ENCODE measurements around the gene LSAMP.
A peak's percentile ranks its signal among the peaks of the same experiment; 100 is the strongest.
"Not testable (repeated sequence)": the region's sequence is repeated elsewhere in the genome, so short reads cannot be mapped to it uniquely, and the experiment has no call there.

LSAMP gene

GRCh38 chr3:116087426-116087825 lies 357.9 kb downstream of the LSAMP start:
- DNase-seq, result no peak

GRCh38 chr3:116084999-116085791 lies 360.1 kb downstream of the LSAMP start:
- no peak for DNase-seq

DNA sequence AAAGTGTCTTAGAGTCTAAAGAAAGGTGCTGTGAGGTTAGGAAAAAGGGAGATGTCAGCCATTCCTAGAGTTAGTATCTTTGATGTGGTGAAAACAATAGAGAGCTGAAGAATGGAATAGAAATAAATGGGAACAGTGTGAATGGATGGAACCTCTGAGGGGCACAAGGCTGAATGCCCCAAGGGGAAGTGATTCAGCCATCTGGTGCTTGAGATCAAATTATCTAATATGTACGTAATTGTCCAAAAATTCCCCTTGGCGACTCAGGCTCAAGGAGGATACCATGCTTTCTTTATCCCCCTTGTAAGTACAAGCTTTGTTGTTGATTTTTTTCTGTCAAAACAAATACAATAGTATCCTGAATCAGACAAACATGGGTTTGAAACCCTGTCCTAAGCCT lies 361.6 kb downstream of the LSAMP start:
- DNase-seq, result no peak

DNA sequence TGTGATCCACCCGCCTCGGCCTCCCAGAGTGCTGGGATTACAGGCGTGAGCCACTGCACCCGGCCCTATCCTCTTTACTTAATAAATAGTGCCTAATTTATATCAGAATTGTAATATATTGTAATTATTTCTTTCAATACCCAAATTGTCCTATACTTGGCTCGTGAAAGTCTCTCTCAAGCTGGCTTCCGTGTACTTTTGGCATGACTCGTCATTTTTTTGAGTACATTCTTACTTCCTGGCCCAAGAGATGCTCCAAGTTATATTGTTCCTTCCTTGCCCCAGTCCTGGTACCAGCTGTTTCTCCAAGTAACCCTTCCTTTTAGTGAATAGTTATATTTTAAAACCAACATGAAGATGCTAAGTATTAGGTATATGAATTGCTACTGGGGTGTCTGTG lies 366.7 kb downstream of the LSAMP start:
- DNase-seq, result no peak

DNA sequence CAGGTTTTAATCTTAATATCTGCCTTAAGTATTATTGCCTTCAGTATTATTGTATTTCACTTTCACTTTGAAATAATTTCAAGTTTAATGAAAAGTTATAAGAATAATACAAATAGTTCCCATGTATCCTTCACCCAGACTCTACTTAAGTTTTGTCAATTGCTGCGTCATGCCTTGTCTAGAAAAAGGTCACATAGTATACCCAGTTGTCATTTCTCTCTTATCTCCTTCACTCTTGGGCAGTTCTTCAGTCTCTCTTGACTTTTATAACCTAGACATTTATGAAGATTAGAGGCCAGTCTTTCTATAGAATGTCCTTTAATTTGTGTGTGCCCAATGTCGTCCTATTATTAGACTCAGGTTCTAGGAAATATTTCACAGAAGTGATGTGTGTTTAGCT lies 367.7 kb downstream of the LSAMP start:
- no peak for DNase-seq

DNA sequence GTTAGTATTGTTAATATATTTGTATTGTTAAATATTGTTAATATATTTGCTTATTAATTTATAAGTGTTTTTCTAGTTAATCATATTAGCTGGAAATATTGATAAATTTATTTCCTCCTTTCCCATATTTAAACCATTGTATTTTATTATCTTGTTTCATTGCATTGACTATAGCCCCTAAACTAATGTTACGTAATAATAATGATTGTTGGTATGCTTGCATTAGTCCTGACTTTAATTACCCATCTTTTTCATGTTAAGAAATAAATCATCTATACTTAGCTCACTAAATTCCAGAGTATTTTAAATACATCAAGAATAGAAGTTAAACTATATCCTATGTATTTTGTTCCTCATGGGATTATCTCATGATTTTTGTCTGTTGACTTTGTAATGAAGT lies 368.2 kb downstream of the LSAMP start:
- DNase-seq, result no peak

DNA sequence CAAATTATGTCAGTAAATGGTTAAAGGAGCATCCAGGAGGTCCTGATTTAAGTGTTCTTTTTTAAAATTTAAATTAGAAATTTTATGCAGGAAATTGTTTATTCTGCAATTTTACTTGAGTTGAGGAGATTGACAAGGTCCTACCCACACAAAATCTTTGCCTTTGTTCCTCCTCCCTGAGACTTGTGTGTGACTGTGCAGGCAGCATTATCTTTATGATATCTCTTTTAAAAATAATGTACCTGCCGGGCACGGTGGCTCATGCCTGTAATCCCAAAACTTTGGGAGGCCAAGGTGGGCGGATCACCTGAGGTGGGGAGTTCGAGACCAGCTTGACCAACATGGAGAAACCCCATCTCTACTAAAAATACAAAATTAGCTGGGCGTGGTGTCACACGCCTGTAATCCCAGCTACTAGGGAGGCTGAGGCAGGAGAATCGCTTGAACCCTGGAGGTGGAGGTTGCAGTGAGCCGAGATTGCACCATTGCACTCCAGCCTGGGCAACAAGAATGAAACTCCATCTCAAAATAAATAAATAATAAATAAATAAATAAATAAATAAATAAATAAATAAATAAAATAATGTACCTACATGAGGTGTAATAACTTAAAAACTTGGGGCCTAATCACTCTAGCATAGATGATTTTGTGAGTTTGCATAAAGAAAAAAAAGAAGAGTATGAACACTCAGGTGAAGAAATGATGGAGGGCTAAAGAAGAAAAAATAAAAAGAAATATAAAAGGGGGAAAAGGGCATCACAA lies 374.6 kb downstream of the LSAMP start:
- DNase-seq, result not testable (repeated sequence)

GRCh38 chr3:116070061-116070460 lies 375.2 kb downstream of the LSAMP start:
- no peak for DNase-seq

GRCh38 chr3:116069024-116069423 lies 376.3 kb downstream of the LSAMP start:
- no peak for DNase-seq

- peak; percentile 98 for DNase-seq
Observed at GRCh38 chr3:116067326-116067725, 378.0 kb downstream of the LSAMP start.

- DNase-seq, result no peak
Observed at GRCh38 chr3:116065501-116065900, 379.8 kb downstream of the LSAMP start.

DNA sequence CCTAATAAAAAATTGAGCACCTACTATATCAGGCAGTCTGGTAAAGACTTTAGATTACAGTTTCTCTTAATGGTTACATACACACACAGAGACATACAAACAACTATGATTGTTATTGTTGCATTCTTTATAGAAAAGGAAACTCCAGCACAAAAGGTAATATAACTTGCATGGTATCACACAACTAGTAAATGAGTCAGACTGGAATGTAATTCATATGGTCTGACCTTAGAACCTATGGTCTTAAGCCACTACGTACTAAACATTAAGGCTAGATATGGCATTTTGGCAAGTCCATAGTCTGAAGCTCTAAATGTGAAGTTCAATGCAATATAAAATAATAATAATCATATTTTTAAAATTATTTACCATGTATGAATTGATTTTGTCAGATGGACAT lies 380.6 kb downstream of the LSAMP start:
- DNase-seq, result no peak

DNA sequence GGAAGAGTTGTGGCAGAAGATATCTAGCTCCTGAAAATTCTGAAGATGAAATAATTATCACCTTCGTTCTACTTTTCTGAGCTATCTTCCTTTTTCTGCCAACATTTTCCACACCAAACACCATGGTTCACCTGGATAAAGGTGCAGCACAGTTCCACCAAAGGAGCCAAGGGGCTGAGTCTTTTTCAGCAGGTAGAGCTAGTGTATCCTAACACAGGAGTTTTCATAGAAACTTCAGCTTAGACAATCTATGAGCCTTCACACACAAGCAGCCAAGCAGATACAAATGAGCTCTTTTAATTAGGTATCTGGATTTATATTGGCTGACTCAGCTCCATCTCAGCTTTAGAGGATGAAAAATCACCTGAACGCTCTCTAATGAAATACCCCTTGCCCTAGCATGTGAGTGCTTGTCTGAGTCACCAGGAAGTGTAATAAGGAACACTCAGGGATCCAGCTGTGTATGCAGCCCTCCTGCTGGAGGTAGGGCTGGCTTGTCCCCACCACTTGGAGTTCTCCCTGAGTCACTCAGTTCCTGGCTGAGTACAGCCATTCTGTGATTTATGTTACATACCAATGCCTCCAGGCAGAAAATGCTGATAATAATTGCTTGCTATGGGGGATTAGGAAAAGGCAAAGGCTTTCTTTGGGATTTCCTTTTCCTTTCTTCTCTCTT lies 385.7 kb downstream of the LSAMP start:
- peak; percentile 85 for DNase-seq

DNA sequence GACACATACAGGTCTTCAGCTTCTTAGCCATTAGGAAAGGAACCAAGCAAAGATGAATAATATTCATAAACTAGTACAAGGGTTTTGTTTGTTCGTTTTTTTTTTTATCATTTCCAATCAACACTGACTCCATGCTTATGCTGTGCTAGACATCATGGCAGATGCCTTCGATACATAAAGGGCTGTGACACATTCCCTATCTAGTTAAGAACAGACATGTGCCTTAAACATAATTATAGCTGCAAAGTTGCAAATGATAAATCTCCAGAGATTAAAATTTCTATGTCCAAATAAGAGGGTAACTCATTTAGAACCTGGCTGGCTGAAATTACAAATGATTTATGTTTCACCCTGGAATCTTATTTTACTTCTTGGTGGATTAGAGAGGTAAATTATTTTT lies 386.4 kb downstream of the LSAMP start:
- DNase-seq, result no peak

DNA sequence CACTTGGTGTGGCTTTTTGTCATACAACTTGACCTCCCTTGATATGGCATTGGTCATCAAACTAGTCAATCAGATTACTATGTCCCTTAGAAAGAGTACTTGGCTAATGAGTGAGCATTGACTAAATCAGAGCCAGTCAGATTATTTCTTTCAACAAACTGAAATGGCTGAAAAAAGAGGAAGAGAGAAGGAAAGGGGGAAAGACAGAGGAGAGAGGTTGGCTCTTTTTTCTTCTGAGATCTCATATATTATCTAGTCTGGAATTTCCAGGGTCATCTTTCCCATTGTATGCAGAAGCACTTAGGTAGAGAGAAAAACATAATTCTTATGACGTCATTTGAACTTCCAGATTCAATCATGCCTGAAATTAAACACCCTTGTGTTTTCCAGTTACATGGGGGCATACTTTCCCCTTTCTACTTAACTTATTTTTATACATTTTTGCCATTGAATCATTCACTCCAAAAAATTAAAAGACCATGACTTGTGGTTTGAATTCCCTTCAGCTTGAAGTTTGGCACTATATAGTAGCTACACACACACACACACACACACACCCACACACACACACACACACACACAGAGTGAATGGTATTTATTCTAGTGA lies 387.8 kb downstream of the LSAMP start:
- DNase-seq, result no peak

DNA sequence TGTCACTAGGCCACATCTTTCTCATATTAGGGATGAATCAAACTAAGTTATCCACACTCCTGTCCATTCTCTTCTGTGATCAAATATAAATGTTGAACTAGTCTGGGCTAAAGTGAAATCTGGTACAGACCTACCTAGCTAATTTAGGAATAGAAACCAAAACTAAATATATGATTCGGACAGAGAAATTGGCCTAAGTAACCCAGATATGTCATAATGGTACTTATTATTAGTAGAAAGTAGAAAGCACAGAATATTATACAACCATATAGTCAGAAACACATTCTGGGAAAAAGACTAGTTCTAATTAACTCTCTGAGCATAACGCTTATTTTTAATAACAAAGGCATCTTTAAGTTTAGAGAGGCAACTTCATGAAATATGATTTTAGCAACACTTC lies 389.0 kb downstream of the LSAMP start:
- DNase-seq, result no peak

DNA sequence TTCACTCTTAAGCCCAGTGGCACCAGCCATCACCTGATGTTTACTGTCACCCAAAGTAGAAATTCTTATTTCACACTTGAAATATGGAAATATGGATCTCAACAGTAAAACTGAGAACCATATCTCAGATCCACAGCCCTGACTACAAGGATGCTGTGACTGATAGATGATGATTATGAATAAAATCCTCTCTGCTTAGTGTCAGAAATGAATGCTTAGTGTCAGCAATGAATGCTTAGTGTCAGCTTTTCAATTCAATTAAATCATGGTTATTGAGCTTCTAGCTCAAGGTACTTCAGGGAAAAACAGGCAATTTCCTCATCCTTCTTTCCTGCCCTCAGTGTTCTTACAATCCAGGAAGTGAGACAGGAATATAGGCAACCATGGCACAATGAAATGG lies 392.3 kb downstream of the LSAMP start:
- no peak for DNase-seq

DNA sequence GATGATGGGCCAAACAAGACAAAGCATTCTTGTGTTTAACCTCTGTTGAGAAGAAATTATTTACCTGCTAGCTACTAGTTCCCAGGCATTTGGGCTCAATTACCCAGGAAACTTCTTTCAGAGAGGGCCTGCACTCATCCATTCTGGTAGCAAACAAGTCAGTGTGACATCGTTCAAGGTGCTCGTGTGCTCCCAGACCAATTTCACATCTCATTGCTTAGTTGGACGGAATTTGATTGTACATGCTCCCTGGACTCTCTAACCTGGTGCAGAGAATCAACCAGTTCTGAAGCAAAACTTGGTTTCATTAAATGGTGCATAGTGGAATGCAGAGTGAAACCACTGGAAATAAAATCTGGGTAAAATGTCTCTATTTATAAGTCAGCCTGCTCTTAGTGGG lies 392.7 kb downstream of the LSAMP start:
- DNase-seq, result no peak

GRCh38 chr3:116051586-116051985 lies 393.7 kb downstream of the LSAMP start:
- DNase-seq, result peak; percentile 41

DNA sequence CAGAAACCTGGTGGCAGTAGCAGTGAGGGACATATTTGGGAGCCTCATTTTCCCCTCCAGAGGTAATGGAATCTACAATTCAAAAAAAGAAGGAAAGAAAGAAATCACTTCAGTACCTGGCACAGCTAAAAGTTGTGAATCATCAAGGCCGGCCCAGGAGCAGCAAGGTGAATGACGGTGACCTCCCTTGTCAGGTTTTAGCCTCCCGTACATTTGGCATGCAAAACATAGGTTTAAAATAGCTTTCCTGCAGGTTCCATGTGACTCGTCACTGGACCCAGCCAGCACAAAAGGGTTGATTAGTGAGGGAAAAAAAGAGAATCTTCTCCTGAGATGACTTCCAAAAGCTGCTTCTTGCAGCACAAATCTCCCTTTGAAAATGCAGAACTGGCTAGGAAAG lies 394.2 kb downstream of the LSAMP start:
- no peak for DNase-seq

DNA sequence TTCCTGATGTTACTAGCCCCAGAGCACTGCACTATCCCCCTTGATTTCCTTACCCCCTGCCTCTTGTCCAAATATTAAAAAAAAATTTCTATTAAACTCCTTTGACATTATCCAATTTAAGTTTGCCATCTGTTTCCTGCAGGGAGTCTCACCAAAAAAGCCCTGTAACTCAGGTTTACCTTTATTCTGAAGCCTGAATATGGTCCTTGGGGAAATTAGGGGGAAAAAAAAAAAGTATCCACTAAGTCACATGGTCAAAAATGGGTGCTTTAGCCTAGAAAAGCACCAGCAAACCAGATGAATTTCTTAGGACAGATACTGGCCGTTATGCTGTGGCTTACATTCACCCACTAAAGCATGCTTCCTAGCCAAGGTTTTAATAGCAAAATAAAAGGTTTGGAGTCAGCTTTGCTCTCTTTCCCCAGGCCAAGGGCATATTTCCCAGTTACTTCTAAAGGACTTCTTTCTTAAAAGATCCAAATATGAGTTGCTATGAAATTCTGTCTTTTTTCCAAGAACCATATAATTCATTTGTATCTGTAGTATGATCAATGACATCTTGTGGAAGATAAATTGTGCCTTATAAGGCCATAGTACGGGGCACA lies 394.9 kb downstream of the LSAMP start:
- DNase-seq, result peak; percentile 84

DNA sequence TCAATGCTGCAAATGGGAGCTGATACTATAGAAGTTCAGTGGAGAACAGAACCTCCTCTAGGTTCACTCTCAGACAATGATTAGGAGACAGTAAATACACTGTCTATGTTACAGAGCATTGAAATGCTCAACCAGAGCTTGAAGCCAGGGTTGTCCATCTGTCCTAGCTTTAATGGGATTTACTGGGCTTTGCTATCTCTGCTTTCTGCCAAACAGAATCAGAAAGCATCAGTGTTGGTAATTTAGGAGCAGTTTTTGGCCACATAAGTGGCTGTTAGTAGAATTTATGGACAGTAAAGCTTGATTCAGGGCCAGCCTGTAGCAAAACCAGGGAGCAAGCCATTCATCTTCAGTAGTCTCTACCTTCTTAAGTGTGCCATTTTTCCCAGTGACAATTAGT lies 396.3 kb downstream of the LSAMP start:
- DNase-seq, result peak; percentile 99

DNA sequence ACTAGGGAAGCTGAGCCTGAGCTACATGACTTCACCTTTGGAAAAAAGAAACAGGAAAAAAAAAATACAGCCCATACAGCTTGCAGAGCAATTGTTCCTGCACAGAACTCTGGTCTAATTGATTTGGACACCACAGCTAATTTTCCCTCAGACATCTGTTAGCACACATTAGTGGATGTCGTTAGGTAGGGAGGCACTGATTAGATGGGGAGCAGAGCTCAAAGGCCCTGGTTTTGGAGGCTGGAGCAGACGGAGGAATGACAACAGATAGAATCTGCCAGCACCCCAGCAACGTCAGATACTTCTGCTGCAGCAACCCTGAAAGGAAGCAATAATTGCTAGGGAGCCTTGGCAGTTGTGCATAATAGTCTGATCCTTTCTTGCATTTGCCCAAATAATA lies 398.9 kb downstream of the LSAMP start:
- peak; percentile 99 for DNase-seq
